Stomach smooth muscle (tissue), 2 donors: ENCODE measurements around the gene TBX6.

Experiments
- H3K27ac ChIP-seq: one replicate; pipeline ENCODE4 v1.7.0; 2013; ENCODE audit warnings: mild to moderate bottlenecking, low read length, inconsistent platforms
- H3K27me3 ChIP-seq, 2 donors: one replicate each; pipeline ENCODE4 v1.7.0; 2013; ENCODE audit warnings: low read length in 2 of 2; ENCODE audit not compliant: insufficient read depth in 2 of 2, control insufficient read depth in 1 of 2
- H3K36me3 ChIP-seq, 2 donors: one replicate each; pipeline ENCODE4 v1.7.0; 2013; ENCODE audit warnings: low read length in 2 of 2; ENCODE audit not compliant: control insufficient read depth in 2 of 2, insufficient read depth in 2 of 2
- H3K4me1 ChIP-seq: one replicate; pipeline ENCODE4 v1.7.0; 2013; ENCODE audit warnings: low read length; ENCODE audit not compliant: control insufficient read depth, insufficient read depth
- H3K4me3 ChIP-seq, 2 donors: one replicate each; pipeline ENCODE4 v1.7.0; 2013; ENCODE audit warnings: low read length in 2 of 2
- H3K9ac ChIP-seq, 2 donors: one replicate each; pipeline ENCODE4 v1.7.0; 2013; ENCODE audit warnings: low read length in 2 of 2, mild to moderate bottlenecking in 1 of 2
- H3K9me3 ChIP-seq, 2 donors: one replicate each; pipeline ENCODE4 v1.7.0; 2013; ENCODE audit warnings: low read length in 2 of 2; ENCODE audit not compliant: control insufficient read depth in 2 of 2
- donor health status: healthy.
- donor health status: Pancreatic carcinoma.

The TBX6 gene

GRCh38 chr16:30084816-30085159 lies 6.9 kb downstream of the TBX6 start:
- H3K4me1 ChIP-seq, result no peaks in the 10 kb centered on the region
- H3K9ac ChIP-seq, result no peak overlapping the region
- peaks cover 32 to 38% of the 10 kb centered on the region in 2 donors for H3K36me3 ChIP-seq
- no peaks in the 10 kb centered on the region for H3K9me3 ChIP-seq
- no peaks in the 10 kb centered on the region for H3K27me3 ChIP-seq
- no peak overlapping the region for H3K4me3 ChIP-seq
- no peak overlapping the region for H3K27ac ChIP-seq

DNA sequence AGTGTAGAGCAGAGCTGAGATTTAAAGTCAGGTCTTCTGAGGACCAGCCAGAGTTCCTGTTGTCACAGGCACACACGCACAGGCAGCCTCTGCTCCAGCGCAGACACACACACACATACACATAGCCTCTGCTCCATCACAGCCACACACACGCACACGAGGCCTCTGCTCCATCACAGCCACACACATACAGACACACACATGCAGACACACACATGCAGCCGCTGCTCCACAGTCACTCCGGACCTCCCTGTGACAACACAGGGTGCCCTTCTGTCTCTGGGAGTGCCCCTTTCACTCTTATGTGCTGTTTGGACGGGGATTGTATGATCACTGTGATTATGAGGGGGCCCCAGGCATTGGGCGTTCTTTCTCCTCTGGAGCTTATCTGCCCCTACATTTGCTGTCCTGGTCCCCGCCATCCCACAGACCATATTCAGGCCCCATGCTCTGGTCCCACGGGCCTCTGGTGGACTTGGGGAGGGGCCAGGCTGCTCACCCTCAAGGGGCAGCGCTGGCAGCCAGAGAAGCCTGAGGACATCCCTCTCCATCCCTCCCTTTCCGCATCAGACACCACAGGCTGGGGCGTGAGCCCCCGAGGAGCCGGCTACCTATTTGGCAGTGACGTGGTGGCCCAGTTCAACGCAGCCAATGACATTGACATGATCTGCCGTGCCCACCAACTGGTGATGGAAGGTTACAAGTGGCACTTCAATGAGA lies 7.5 kb downstream of the TBX6 start:
- Histone ChIP-seq H3K36me3 (peaks cover 34 to 44% of the 10 kb centered on the region in 2 donors), H3K9me3 (no peaks in the 10 kb centered on the region), H3K27ac (no peak overlapping the region), H3K27me3 (no peaks in the 10 kb centered on the region), H3K4me3 (no peak overlapping the region), H3K9ac (no peak overlapping the region), H3K4me1 (no peaks in the 10 kb centered on the region)

- no peak overlapping the region for H3K27ac ChIP-seq
- H3K4me1 ChIP-seq, result peaks cover 1% of the 10 kb centered on the region
- peaks cover 34 to 47% of the 10 kb centered on the region in 2 donors for H3K36me3 ChIP-seq
- no peak overlapping the region for H3K9ac ChIP-seq
- no peaks in the 10 kb centered on the region for H3K27me3 ChIP-seq
- H3K9me3 ChIP-seq, result no peaks in the 10 kb centered on the region
- no peak overlapping the region for H3K4me3 ChIP-seq
These were observed 8.3 kb downstream of the TBX6 start for GRCh38 chr16:30083216-30084055.

DNA sequence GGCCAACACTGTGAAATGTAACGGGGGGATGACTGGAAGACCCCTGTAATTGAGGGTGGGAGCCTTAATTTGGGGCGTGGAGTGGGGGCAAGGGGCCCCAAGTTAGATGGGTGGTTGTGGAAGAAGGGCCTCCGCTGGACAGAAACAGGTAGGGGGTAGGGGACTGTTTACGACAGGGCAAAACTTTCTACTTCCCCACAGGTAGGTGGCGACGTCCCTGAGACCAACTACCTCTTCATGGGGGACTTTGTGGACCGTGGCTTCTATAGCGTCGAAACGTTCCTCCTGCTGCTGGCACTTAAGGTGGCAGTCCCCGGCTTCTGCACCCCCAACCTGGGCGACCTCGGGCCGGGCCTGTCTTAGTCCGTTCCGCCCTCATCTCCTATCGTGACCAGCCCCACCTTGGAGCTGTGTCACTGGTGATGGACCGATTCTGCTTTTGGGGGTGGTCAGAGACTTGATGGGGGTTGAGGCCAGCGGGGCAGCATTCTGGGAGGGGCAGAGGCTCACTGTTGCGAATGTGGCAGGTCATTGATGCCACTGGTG lies 9.1 kb downstream of the TBX6 start:
- no peak overlapping the region for H3K27ac ChIP-seq
- no peaks in the 10 kb centered on the region for H3K27me3 ChIP-seq
- H3K9ac ChIP-seq, result no peak overlapping the region
- peaks cover 37 to 55% of the 10 kb centered on the region in 2 donors for H3K36me3 ChIP-seq
- no peaks in the 10 kb centered on the region for H3K9me3 ChIP-seq
- H3K4me1 ChIP-seq, result peaks cover 9% of the 10 kb centered on the region
- no peak overlapping the region for H3K4me3 ChIP-seq

GRCh38 chr16:30079480-30079879 lies 12.2 kb downstream of the TBX6 start:
- H3K27ac ChIP-seq, result no peak overlapping the region
- no peaks in the 10 kb centered on the region for H3K27me3 ChIP-seq
- H3K9ac ChIP-seq, result no peak overlapping the region
- H3K4me3 ChIP-seq, result no peak overlapping the region
- peaks cover 26% of the 10 kb centered on the region for H3K4me1 ChIP-seq
- H3K36me3 ChIP-seq, result peaks cover 36 to 52% of the 10 kb centered on the region in 2 donors
- no peaks in the 10 kb centered on the region for H3K9me3 ChIP-seq

DNA sequence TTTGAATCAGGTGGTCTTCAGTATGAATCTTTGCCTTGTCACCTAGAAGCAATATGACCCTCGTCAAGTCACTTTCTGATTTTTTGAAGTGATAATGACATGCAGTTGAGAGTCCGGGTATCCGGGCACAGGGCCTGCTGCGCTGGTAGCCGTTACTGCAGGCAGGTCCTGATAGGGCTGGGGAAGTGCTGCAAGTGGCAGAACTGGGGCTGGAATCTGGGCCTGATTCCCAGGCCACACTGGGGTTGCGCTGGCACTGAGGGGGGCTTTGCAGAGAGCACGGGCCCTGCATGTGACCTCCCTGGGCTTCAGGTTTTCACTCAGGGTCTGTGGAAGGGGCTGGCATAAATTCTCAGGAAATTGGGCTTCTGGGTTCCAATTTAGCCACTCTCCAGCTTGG lies 13.0 kb downstream of the TBX6 start:
- peaks cover 26% of the 10 kb centered on the region for H3K4me1 ChIP-seq
- no peaks in the 10 kb centered on the region for H3K9me3 ChIP-seq
- H3K27me3 ChIP-seq, result no peaks in the 10 kb centered on the region
- H3K4me3 ChIP-seq, result no peak overlapping the region
- no peak overlapping the region for H3K27ac ChIP-seq
- peaks cover 29 to 45% of the 10 kb centered on the region in 2 donors for H3K36me3 ChIP-seq
- H3K9ac ChIP-seq, result no peak overlapping the region

DNA sequence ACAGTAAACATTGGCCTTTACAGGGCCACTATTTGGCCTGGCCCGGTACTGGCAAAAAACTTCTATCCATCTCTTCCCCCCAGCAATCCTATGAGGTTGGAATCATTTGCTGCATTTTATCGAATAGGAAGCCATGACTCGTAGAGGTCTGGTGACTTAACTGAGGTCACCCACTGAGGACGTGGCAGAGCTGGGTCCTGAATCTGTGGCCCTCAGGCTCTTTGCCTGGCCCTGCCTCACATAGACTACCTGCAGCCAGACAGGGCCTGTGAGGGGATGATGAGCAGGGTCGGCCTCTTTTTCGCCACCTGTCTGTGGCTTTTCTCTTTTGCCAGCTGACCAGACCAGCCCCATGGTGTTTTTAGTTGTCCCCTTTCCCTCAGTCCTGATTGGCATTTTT lies 14.1 kb downstream of the TBX6 start:
- H3K9me3 ChIP-seq, result no peaks in the 10 kb centered on the region
- H3K36me3 ChIP-seq, result peaks cover 22 to 34% of the 10 kb centered on the region in 2 donors

GRCh38 chr16:30076276-30076791 lies 15.4 kb downstream of the TBX6 start:
- Histone ChIP-seq H3K4me3 (peak overlapping the region; percentile 90 to 94), H3K9ac (peak overlapping the region; percentile 84 to 93), H3K27ac (peak overlapping the region; percentile 85), H3K27me3 (no peaks in the 10 kb centered on the region), H3K9me3 (no peaks in the 10 kb centered on the region), H3K4me1 (peaks cover 28% of the 10 kb centered on the region), H3K36me3 (peaks cover 23 to 33% of the 10 kb centered on the region in 2 donors)

More for the DNA sequence above, 14.1 kb downstream of the TBX6 start:
- Histone ChIP-seq H3K27ac (peak overlapping the region; percentile 0), H3K4me3 (peak overlapping the region in 1 of 2 donors; percentile 90), H3K27me3 (no peaks in the 10 kb centered on the region), H3K4me1 (peaks cover 26% of the 10 kb centered on the region), H3K9ac (no peak overlapping the region)

DNA sequence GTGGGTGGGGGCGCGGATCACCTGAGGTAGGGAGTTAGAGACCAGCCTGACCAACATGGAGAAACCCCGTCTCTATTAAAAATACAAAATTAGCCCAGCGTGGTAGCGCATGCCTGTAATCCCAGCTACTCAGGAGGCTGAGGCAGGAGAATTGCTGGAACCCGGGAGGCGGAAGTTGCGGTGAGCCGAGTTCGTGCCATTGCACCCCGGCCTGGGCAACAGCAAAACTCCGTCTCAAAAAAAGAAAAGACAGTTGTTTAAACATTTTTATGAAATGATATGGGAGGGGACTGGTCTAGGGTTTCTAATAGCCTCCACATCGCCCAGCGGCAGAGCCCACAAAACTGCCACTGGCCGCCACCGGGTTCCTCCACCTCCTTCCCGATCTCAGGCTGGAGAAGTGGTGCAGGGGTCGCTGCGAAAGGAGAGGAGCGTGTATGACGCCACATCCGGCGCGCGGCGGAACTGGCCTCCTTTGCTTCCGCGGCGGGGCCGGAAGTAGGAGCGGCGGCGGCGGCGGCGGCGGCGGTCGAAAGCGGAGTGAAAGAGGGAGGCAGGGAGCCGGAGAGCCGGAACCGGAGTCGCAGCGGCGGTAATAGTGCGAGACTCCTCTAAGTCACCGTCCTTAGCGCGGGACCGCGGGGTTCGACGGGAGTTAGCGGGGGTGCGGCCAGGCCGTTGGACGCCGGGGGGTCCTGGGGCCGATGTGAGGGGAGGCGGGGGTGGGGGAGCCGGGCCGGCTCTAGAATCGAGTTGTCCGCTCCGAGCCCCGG lies 16.0 kb downstream of the TBX6 start, which contains the start of gene PPP4C:
PPP4C (plus strand) TSS at position 492 of the 773 bp plus-strand sequence. CDS start 384 bp downstream, outside the sequence.
- no peaks in the 10 kb centered on the region for H3K9me3 ChIP-seq
- peak within 1 kb of the TSS; percentile 85 for H3K27ac ChIP-seq
- H3K4me3 ChIP-seq, result peak within 1 kb of the TSS; percentile 90 to 94
- H3K27me3 ChIP-seq, result no peaks in the 10 kb centered on the region
- peaks cover 20 to 32% of the 10 kb centered on the region in 2 donors for H3K36me3 ChIP-seq
- peak within 1 kb of the TSS; percentile 84 to 93 for H3K9ac ChIP-seq
- H3K4me1 ChIP-seq, result peaks cover 30% of the 10 kb centered on the region

GRCh38 chr16:30070490-30070889 lies 21.2 kb downstream of the TBX6 start:
- H3K27me3 ChIP-seq, result no peaks in the 10 kb centered on the region
- H3K27ac ChIP-seq, result peak overlapping the region; percentile 67
- peaks cover 39 to 44% of the 10 kb centered on the region in 2 donors for H3K36me3 ChIP-seq
- H3K9me3 ChIP-seq, result no peaks in the 10 kb centered on the region
- H3K9ac ChIP-seq, result no peak overlapping the region
- peaks cover 49% of the 10 kb centered on the region for H3K4me1 ChIP-seq
- peak overlapping the region in 1 of 2 donors; percentile 63 for H3K4me3 ChIP-seq
